HG02571 (cell line): ENCODE measurements around the gene PSAPL1.

Experiments used
- ATAC-seq: cut with Tn5 transposase; IDR thresholded peaks from one replicate; pipeline ENCODE4 v1.9.1; 2021; ENCODE audit warnings: mild to moderate bottlenecking, moderate library complexity; ENCODE audit not compliant: unreplicated experiment

The PSAPL1 gene

GRCh38 chr4:7420661-7421040, 14.1 kb downstream of the PSAPL1 start:
- ATAC-seq: no peak

GRCh38 chr4:7419961-7420660, 14.6 kb downstream of the PSAPL1 start:
- ATAC-seq: no peak

GRCh38 chr4:7418131-7418943, 16.4 kb downstream of the PSAPL1 start:
- no peak for ATAC-seq

GRCh38 chr4:7417639-7418038, 17.1 kb downstream of the PSAPL1 start:
- no peak for ATAC-seq

GRCh38 chr4:7416745-7417432, 17.8 kb downstream of the PSAPL1 start:
- ATAC-seq: no peak

- ATAC-seq: no peak
Measured at GRCh38 chr4:7415927-7416686, 18.6 kb downstream of the PSAPL1 start.

- ATAC-seq: no peak
Measured at GRCh38 chr4:7414736-7415510, 19.8 kb downstream of the PSAPL1 start.

GRCh38 chr4:7414046-7414445, 20.7 kb downstream of the PSAPL1 start:
- no peak for ATAC-seq

- ATAC-seq: no peak
Measured at GRCh38 chr4:7412554-7412912, 22.2 kb downstream of the PSAPL1 start.

GRCh38 chr4:7411896-7412553, 22.7 kb downstream of the PSAPL1 start:
- ATAC-seq: no peak

GRCh38 chr4:7411491-7411890, 23.2 kb downstream of the PSAPL1 start:
- no peak for ATAC-seq

- no peak for ATAC-seq
Measured at GRCh38 chr4:7410446-7410845, 24.3 kb downstream of the PSAPL1 start.

- ATAC-seq: no peak
Measured at GRCh38 chr4:7408166-7408565, 26.6 kb downstream of the PSAPL1 start.

- ATAC-seq: no peak
Measured at GRCh38 chr4:7403001-7403400, 31.7 kb downstream of the PSAPL1 start.

- ATAC-seq: no peak
Measured at GRCh38 chr4:7402526-7402925, 32.2 kb downstream of the PSAPL1 start.

- no peak for ATAC-seq
Measured at GRCh38 chr4:7400671-7401298, 33.9 kb downstream of the PSAPL1 start.

- ATAC-seq: no peak
Measured at GRCh38 chr4:7399440-7400234, 35.1 kb downstream of the PSAPL1 start.

- ATAC-seq: no peak
Measured at GRCh38 chr4:7398788-7399439, 35.8 kb downstream of the PSAPL1 start.
